Activated CD8-positive, alpha-beta memory T cell treated with anti-CD3 and anti-CD28 coated beads, Interleukin-2, amount 50 U/mL, for 24 hours (primary cell): Measurements from ENCODE around the gene RETREG1.
"Not testable (repeated sequence)": the region's sequence is repeated elsewhere in the genome, so short reads cannot be mapped to it uniquely, and the experiment has no call there.

Source experiments
- DNase-seq: peaks from one replicate; pipeline ENCODE4 v3.0.0-alpha.2; 2020; ENCODE audit errors: extremely low read depth

Gene RETREG1

GRCh38 chr5:16486711-16487111 lies 130.1 kb downstream of the RETREG1 start:
- DNase-seq, result no peak

GRCh38 chr5:16485656-16486055 lies 131.1 kb downstream of the RETREG1 start:
- DNase-seq, result no peak

GRCh38 chr5:16484081-16484480 lies 132.7 kb downstream of the RETREG1 start:
- no peak for DNase-seq

- no peak for DNase-seq
Observed at GRCh38 chr5:16483361-16483760, 133.4 kb downstream of the RETREG1 start.

GRCh38 chr5:16482891-16483290 lies 133.9 kb downstream of the RETREG1 start:
- DNase-seq, result no peak

GRCh38 chr5:16480821-16481538 lies 135.8 kb downstream of the RETREG1 start:
- no peak for DNase-seq

- no peak for DNase-seq
Observed at GRCh38 chr5:16480144-16480543, 136.7 kb downstream of the RETREG1 start.

GRCh38 chr5:16477541-16477940 lies 139.3 kb downstream of the RETREG1 start:
- DNase-seq, result no peak

GRCh38 chr5:16476417-16476816 lies 140.4 kb downstream of the RETREG1 start:
- DNase-seq, result not testable (repeated sequence)

- no peak for DNase-seq
Observed at GRCh38 chr5:16471387-16471786, 145.4 kb downstream of the RETREG1 start.

GRCh38 chr5:16467363-16468219 lies 149.2 kb downstream of the RETREG1 start:
- DNase-seq, result no peak

GRCh38 chr5:16465544-16466432 lies 151.0 kb downstream of the RETREG1 start, which contains the start of gene ZNF622:
TSS of gene ZNF622 (minus strand) at chr5:16465800. CDS start at chr5:16465665, 135 bp downstream.
- DNase-seq, result peak; percentile 70

- no peak for DNase-seq
Observed at GRCh38 chr5:16464664-16465543, 151.9 kb downstream of the RETREG1 start.

GRCh38 chr5:16464231-16464630 lies 152.6 kb downstream of the RETREG1 start:
- DNase-seq, result no peak

- DNase-seq, result no peak
Observed at GRCh38 chr5:16461782-16462181, 155.0 kb downstream of the RETREG1 start.

- no peak for DNase-seq
Observed at GRCh38 chr5:16461026-16461425, 155.8 kb downstream of the RETREG1 start.

- no peak for DNase-seq
Observed at GRCh38 chr5:16459451-16459850, 157.3 kb downstream of the RETREG1 start.

GRCh38 chr5:16457853-16458252 lies 158.9 kb downstream of the RETREG1 start:
- no peak for DNase-seq

GRCh38 chr5:16457451-16457850 lies 159.3 kb downstream of the RETREG1 start:
- DNase-seq, result no peak

GRCh38 chr5:16456103-16456832 lies 160.5 kb downstream of the RETREG1 start:
- no peak for DNase-seq
